ENCODE data around the gene PDZRN3.

Gene PDZRN3

DNA sequence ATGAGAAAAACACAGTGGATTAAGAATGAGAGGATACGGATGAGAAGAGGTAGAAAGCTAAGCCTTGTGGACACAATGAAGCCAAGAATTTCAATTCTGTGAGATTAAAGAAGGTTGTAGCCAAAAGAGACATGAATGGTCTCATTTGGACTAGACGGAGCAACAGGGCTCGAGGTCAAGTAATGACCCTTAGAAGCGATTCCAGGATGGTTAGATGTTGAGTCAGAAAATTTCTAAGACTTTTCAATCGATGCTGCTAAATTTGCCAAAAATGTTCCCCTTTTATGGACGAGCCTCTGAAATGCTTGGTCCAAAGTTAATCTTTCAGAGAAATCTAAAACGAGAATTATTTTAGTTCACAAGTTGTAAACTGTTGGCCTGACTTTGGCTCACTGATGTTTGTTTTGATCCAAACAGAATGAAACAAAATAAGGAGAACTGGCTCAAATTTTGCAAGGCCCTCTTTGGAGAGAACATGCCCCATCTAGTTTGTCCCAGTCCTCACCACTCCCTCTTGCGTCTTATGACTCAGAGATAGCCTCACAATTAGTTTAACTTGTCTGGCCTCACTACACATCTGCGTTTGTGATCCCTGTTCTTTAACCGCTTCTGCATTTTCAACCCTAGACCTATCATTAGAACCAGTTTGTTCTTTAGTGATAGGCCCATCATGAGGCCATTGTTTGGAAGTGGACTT lies 235.5 kb downstream of the PDZRN3 start:
- DNase-seq (ENCODE audit: low read depth in 2 of 2): no peak

GRCh38 chr3:73385568-73385967 lies 239.2 kb downstream of the PDZRN3 start:
- DNase-seq (ENCODE audit: low read depth in 2 of 2): no peak

DNA sequence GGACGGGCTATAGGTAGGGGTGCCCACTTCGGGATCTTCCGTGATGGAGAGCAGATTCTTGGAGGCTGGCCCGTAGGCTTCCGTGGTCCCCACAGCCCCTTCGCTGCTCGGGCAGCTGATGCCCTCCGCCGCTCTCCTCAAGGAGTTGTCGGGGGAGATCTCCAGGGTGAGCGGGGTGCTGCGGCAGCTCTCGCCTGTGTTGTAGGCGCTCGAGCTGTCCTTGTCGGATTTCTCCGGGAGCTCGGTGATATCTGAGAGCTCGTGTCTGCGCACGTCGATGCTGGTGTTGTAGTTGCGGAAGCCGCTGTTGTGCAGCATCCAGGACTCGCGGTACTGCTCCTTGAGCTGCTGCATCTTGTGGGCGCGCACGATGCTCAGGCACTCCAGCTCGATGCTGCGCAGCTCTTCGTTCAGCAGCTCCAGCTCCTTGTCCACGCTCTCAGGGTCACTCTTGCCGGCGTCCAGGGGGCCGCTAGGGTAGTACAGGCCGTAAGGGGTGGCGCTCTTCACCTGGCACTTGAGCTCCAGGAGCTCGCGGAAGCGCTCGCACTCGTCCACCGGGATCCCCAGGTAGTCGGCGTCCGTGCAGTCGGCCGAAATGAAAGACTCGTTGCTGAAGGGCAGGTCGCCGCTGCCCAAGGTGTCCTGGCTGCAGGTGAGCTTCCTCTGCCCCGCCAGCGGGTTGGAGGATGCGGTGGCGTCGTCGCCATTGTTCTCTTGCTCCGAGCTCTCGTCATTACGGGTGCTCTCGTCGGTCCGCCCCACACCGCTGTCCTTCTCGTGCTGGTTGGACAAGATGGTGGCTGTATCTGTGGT lies 240.4 kb downstream of the PDZRN3 start:
- no peak for DNase-seq (ENCODE audit: low read depth in 2 of 2)

DNA sequence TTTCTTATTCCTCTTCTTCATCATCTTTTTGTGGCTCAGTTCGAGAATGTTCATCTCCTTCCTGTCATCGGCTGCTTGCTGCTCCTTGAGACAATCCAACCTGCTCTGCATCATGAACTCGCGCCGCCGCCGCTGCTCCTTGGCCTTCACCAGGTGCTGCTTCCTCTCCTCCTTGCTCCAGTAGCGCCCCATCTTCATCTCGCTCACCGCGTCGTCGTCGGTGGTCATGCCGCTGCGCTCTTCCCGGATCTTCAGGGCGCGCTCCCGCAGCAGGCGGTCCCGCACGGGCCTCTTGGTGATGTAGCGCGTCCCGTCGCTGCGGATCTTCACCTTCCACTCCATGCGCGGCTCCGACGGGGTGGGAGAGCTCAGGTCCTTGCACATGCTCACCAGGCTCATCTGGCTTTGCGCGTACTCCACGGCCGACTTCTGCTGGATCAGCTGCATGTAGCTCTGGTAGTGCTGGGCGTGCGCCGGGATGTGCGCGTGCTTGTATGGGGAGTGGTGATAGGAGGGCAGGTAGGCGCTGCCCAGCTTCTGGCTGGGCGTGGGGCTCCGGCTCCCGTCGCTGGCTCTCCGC lies 241.2 kb downstream of the PDZRN3 start:
- DNase-seq (ENCODE audit: low read depth in 2 of 2): no peak

DNA sequence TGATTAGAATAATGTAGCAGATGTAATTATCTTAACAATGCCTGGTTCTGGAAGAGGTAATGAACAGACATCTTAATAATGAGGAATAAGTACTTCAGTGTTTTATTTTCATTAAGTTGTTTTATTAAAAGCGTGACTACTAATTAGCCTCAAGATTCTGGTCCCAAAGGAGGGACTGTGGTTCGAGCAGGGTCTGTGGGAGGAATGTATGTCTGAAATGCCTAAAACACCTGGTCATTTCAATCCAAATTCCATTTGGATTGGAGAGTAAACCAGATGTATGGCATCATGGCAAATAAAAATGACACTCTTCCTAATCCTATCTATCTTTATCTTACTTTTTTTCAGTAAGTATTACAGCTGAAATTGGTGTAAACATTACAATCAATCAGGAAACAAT lies 243.2 kb downstream of the PDZRN3 start:
- DNase-seq (ENCODE audit: low read depth in 2 of 2): no peak

- DNase-seq (ENCODE audit: low read depth in 2 of 2): no peak
Measured at GRCh38 chr3:73380735-73381532, 243.8 kb downstream of the PDZRN3 start.

- no peak for DNase-seq (ENCODE audit: low read depth in 2 of 2)
Measured at GRCh38 chr3:73379465-73379864, 245.3 kb downstream of the PDZRN3 start.

DNA sequence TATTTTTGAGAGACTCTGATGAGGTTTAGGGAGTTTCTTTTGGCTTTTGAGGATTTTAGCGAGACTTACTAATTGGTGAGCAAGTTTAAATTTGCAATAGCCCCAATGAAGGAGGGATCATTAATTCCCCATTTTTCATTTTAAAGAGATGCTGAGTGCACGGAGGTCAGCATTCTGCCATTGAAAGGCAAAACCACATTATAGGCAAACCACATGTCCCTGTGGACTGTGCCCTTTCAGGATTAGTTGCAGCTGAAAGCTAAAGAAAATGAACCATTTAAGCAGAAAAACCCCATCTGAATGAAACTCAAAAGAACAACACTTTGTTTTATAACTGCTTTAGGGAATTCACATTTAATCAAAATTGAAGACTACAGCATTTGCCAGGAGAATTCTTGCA lies 246.5 kb downstream of the PDZRN3 start:
- DNase-seq (ENCODE audit: low read depth in 2 of 2): no peak

GRCh38 chr3:73365756-73366397 lies 258.9 kb downstream of the PDZRN3 start:
- no peak for DNase-seq (ENCODE audit: low read depth in 2 of 2)

DNA sequence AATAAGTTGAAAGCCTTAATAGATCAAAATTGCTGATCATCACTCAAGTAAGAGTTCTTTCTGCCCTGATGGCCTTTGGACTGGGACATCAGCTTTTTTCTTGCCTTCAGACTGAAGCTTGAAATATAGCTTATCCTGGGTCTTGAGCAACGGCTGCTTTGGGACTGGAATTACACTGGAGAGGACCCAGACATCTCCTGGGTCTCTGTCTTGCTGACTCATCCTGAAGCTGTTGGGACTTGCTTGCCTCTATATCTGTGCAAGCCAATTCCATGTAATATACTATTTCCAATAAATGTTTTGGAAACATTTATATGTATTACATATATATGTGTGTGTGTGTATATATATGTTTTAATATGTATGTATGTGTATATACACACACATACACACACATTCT lies 260.2 kb downstream of the PDZRN3 start:
- no peak for DNase-seq (ENCODE audit: low read depth in 2 of 2)

- no peak for DNase-seq (ENCODE audit: low read depth in 2 of 2)
Measured at GRCh38 chr3:73363093-73363492, 261.6 kb downstream of the PDZRN3 start.

- DNase-seq (ENCODE audit: low read depth in 2 of 2): no peak
Measured at GRCh38 chr3:73361591-73361990, 263.1 kb downstream of the PDZRN3 start.

- no peak for DNase-seq (ENCODE audit: low read depth in 2 of 2)
Measured at GRCh38 chr3:73353649-73354217, 271.0 kb downstream of the PDZRN3 start.

DNA sequence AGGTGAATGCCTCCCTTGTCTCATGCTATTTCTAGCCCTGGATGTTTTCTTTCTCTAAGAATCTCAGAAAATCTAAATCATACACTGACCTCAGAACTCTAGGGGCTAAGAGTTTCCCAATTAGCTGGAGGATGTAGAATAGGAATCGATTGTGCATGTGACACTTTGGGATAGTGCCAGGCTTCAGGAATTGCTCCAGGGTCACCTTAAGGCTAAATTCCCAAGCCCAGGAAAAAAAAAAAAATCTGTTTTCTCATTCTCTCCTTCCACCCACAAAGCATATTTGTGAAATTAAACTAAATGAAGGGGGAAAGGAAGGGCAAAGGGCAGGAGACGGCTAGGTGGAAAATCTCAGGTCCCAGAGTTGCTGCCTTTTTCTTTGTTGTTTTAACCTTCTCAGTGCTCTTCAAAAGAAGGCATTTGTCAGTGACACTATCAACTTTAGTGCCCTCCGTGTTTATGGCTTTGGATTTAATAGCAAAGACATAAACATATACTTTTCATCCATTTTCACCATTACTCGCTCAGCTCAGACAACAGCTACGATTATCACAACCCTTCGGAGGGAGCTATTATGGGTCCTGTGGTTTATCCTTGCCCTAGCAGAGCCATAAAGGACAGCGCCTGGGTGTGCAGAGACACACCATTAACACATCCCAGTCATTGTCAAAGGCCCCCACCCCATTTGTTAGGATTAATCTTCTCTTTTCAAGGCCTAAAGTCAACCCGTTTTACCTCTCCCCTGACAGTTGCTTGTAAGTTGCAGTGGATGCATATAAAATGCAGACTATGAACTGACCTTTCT lies 271.7 kb downstream of the PDZRN3 start:
- DNase-seq (ENCODE audit: low read depth in 2 of 2): no peak

DNA sequence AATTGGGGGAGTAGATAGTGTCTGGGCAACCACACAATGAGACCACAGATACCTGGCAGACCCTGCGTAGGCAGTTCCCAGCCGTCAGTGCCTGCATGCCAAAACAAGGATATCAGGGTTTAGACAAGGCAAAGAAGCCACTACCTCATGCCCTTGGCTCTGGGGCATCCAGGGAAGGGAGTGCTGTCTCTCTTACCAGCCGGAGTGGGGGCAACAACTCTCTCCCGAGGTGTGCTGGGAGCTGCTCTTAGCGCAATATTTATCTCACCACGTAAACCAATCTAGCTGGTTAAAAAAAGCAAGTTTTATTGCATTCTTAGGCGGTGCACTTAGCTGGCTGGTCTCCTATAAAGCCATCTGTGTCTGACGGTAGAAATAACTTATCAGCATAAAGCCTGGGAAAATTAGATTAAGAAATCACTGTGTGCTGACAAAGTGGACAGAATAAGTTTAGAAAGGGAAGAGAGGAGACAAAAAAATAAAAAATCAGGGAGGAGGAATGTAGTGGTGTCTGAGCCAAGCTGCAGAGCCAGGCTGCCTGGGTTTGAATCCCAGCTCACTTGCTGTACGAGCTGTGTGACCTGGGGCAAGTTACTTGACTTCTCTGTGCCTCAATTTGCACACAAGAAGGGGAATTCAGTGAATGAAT lies 273.2 kb downstream of the PDZRN3 start:
- DNase-seq (ENCODE audit: low read depth in 2 of 2): no peak

DNA sequence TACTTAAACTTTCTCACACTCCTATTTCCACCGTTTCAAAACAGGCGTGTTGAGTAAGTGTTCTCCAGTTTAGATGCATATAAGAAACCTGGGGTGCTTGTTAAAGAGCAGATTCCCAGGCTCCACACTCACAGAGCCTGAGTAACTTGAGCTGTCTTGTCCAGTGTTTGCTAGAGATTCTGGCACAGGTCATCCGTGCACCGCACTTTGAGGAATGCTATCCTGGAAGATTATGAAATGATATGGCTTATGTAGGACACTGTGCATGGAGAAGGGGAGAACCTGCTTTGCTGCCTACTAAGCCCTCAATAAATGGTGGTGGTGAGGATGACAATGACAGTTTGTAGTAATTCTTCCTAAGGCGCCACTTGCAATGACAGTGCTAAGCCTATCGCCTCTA lies 273.7 kb downstream of the PDZRN3 start:
- no peak for DNase-seq (ENCODE audit: low read depth in 2 of 2)

- no peak for DNase-seq (ENCODE audit: low read depth in 2 of 2)
Measured at GRCh38 chr3:73349657-73350056, 275.1 kb downstream of the PDZRN3 start.

GRCh38 chr3:73342077-73342476 lies 282.7 kb downstream of the PDZRN3 start:
- no peak for DNase-seq (ENCODE audit: low read depth in 2 of 2)

- DNase-seq (ENCODE audit: low read depth in 2 of 2): no peak
Measured at GRCh38 chr3:73341272-73341935, 283.3 kb downstream of the PDZRN3 start.

All from stimulated activated CD4-positive, alpha-beta T cell treated with anti-CD3 and anti-CD28 coated beads, Interleukin-1b, Interleukin-23, amount 100 ng/mL, for 4 hours (primary cell).